Adipocyte (in vitro differentiated cells): ENCODE results near the gene OR10AD1.

Experiments
- DNase-seq: peaks from one replicate; pipeline ENCODE4 v3.0.0-alpha.2; 2015; ENCODE audit warnings: low read depth
- H3K27me3 ChIP-seq: replicated peaks from 2 replicates; pipeline ENCODE4 v1.7.0; 2013; ENCODE audit warnings: mild to moderate bottlenecking, low read length, moderate library complexity; ENCODE audit not compliant: control insufficient read depth, insufficient read depth
- H3K36me3 ChIP-seq: 2 replicates; pipeline ENCODE4 v1.7.0; 2013; ENCODE audit warnings: low read length, mild to moderate bottlenecking, moderate library complexity; ENCODE audit not compliant: control insufficient read depth, insufficient read depth, severe bottlenecking
- H3K4me1 ChIP-seq: 2 replicates; pipeline ENCODE4 v1.7.0; 2013; ENCODE audit warnings: mild to moderate bottlenecking, low read length, moderate library complexity; ENCODE audit not compliant: control insufficient read depth, insufficient read depth
- H3K4me3 ChIP-seq: 2 replicates; pipeline ENCODE4 v1.7.0; 2013; ENCODE audit warnings: mild to moderate bottlenecking, low read length, moderate library complexity
- H3K9ac ChIP-seq: 2 replicates; pipeline ENCODE4 v1.7.0; 2013; ENCODE audit warnings: mild to moderate bottlenecking, low read length, moderate library complexity
- H3K9me3 ChIP-seq: 2 replicates; pipeline ENCODE4 v1.7.0; 2013; ENCODE audit warnings: mild to moderate bottlenecking, low read length, moderate library complexity; ENCODE audit not compliant: control insufficient read depth

The OR10AD1 gene

GRCh38 chr12:48189331-48190125 is 13.6 kb downstream of the OR10AD1 start:
- peak; percentile 89 for DNase-seq

GRCh38 chr12:48187916-48188695 is 15.0 kb downstream of the OR10AD1 start:
- Histone ChIP-seq H3K9me3 (no peaks in the 10 kb centered on the region), H3K36me3 (no peaks in the 10 kb centered on the region), H3K4me3 (no peak overlapping the region), H3K4me1 (peaks cover 7% of the 10 kb centered on the region), H3K9ac (no peak overlapping the region), H3K27me3 (no peaks in the 10 kb centered on the region)
- no peak for DNase-seq

More at GRCh38 chr12:48189331-48190125, 13.6 kb downstream of the OR10AD1 start:
- Histone ChIP-seq H3K4me3 (no peak overlapping the region), H3K9ac (no peak overlapping the region), H3K27me3 (no peaks in the 10 kb centered on the region), H3K36me3 (no peaks in the 10 kb centered on the region), H3K9me3 (no peaks in the 10 kb centered on the region), H3K4me1 (peaks cover 8% of the 10 kb centered on the region)

- Histone ChIP-seq H3K4me1 (peaks cover 16% of the 10 kb centered on the region), H3K27me3 (peaks cover 4% of the 10 kb centered on the region), H3K36me3 (no peaks in the 10 kb centered on the region), H3K9me3 (no peaks in the 10 kb centered on the region), H3K9ac (no peak overlapping the region), H3K4me3 (no peak overlapping the region)
- no peak for DNase-seq
Observed at GRCh38 chr12:48185181-48185919, 17.7 kb downstream of the OR10AD1 start.

DNA sequence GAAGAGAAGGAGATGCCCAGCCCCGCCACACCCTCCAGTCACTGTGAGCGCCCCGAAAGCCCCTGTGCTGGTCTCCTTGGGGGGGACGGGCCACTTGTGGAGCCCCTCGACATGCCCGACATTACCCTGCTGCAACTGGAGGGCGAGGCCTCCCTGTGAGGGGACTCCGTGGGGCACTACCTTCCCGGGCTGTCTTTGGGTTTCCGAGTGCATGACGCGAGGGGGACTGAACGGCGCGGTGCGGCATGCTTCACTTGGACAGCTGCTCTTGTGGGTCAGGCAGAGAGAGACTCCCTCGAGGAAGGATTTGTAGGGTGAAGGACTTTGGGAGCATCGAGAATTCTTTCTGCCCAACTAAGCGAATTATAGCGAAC is 18.6 kb downstream of the OR10AD1 start:
- Histone ChIP-seq H3K9ac (no peak overlapping the region), H3K36me3 (no peaks in the 10 kb centered on the region), H3K27me3 (peaks cover 9% of the 10 kb centered on the region), H3K4me3 (no peak overlapping the region), H3K9me3 (no peaks in the 10 kb centered on the region), H3K4me1 (peaks cover 16% of the 10 kb centered on the region)
- DNase-seq: no peak

DNA sequence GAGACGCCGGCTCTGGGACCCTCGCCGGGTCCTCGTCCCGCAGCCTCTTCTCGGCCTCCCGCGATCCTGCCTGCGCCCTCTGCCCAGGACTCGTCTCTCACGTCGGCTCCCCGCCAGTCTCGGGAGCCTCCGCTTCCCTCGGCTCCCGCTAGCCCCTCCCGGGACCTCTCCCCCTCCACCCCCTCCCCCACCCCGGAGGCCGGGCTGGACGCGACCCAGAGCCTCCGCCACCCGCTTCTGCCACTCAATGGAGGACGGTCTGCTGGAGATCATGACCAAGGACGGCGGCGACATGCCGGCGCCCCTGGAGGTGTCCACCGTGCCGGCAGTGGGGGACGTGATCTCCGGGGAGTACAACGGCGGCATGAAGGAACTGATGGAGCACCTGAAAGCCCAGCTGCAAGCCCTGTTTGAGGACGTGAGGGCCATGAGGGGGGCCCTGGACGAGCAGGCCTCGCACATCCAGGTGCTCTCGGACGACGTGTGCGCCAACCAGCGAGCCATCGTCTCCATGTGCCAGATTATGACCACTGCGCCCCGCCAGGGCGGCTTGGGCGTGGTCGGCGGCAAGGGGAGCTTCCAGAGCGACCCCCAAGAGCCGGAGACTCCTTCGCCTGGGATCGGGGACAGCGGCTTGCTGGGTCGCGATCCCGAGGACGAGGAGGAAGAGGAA is 19.1 kb downstream of the OR10AD1 start:
- H3K36me3 ChIP-seq: no peaks in the 10 kb centered on the region
- H3K9ac ChIP-seq: peak overlapping the region; percentile 47
- no peak for DNase-seq
- H3K4me3 ChIP-seq: peak overlapping the region; percentile 83
- H3K27me3 ChIP-seq: peaks cover 15% of the 10 kb centered on the region
- H3K9me3 ChIP-seq: no peaks in the 10 kb centered on the region
- peaks cover 16% of the 10 kb centered on the region for H3K4me1 ChIP-seq

- peaks cover 20% of the 10 kb centered on the region for H3K27me3 ChIP-seq
- H3K9ac ChIP-seq: peak within 1 kb of the TSS; percentile 47
- peaks cover 12% of the 10 kb centered on the region for H3K4me1 ChIP-seq
- peak within 1 kb of the TSS; percentile 83 for H3K4me3 ChIP-seq
- DNase-seq: peak; percentile 88
- no peaks in the 10 kb centered on the region for H3K9me3 ChIP-seq
- no peaks in the 10 kb centered on the region for H3K36me3 ChIP-seq
Observed at GRCh38 chr12:48183091-48183875, 19.8 kb downstream of the OR10AD1 start, which contains the start of gene CCDC184. Gene CCDC184, plus strand, starts transcription at chr12:48183644. Its CDS starts 479 bp downstream, at chr12:48184123.

DNA sequence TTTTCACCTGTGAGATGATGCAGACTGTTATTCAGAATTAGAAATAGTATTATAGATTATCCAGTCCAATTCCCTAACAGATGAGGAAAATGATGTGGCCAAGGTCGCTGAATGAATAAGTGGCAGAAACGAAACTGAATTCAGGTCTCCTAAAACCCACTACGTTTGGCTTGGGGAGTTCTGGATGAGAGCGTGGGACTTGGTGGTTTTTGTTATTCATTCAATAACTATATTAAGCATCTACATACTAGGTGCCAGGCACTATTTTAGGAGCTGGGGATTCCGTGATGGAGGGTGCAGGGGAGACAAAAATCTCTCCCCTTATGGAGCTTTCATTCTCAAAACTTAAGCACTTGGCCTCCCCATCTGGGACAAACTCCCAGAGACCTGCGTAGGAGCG is 20.5 kb downstream of the OR10AD1 start:
- Histone ChIP-seq H3K9me3 (no peaks in the 10 kb centered on the region), H3K9ac (peak overlapping the region; percentile 47), H3K4me1 (peaks cover 12% of the 10 kb centered on the region), H3K36me3 (no peaks in the 10 kb centered on the region), H3K27me3 (peaks cover 23% of the 10 kb centered on the region), H3K4me3 (peak overlapping the region; percentile 83)
- DNase-seq: no peak

GRCh38 chr12:48180857-48181495 is 22.1 kb downstream of the OR10AD1 start:
- no peak overlapping the region for H3K9ac ChIP-seq
- no peak for DNase-seq
- no peak overlapping the region for H3K4me3 ChIP-seq
- H3K36me3 ChIP-seq: no peaks in the 10 kb centered on the region
- H3K9me3 ChIP-seq: no peaks in the 10 kb centered on the region
- peaks cover 30% of the 10 kb centered on the region for H3K27me3 ChIP-seq
- H3K4me1 ChIP-seq: peaks cover 15% of the 10 kb centered on the region

- Histone ChIP-seq H3K9me3 (no peaks in the 10 kb centered on the region), H3K36me3 (no peaks in the 10 kb centered on the region), H3K9ac (no peak overlapping the region), H3K27me3 (peaks cover 30% of the 10 kb centered on the region), H3K4me1 (peaks cover 20% of the 10 kb centered on the region), H3K4me3 (no peak overlapping the region)
- no peak for DNase-seq
Observed at GRCh38 chr12:48180424-48180823, 22.7 kb downstream of the OR10AD1 start.

DNA sequence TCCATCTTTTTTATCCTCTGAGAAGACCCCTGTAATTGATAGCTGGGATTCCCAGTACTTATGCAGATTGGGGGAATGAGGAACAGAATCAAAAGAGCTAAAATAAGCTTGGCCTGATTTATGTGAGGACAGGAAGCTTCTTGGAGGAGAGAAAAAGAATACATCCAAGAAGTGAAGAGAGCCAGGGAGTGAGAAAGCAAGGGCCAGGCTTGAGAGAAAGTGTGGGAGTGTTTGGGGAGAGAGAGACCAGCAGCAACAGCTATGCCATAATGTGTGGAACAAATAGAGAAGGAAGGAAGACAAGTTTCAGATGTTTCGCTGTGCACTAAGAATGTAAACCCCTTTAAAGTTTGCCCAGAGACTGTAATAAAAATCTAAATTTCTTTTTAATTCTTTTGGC is 23.6 kb downstream of the OR10AD1 start:
- peaks cover 30% of the 10 kb centered on the region for H3K27me3 ChIP-seq

More for the DNA sequence above, 23.6 kb downstream of the OR10AD1 start:
- Histone ChIP-seq H3K9me3 (no peaks in the 10 kb centered on the region), H3K4me1 (peaks cover 17% of the 10 kb centered on the region), H3K9ac (no peak overlapping the region), H3K36me3 (no peaks in the 10 kb centered on the region), H3K4me3 (no peak overlapping the region)
- no peak for DNase-seq
